ENCODE data around the gene GPR75.
"Not testable (repeated sequence)": the region's sequence is repeated elsewhere in the genome, so short reads cannot be mapped to it uniquely, and the experiment has no call there.

GPR75 gene

GRCh38 chr2:53851052-53851757, 8.6 kb downstream of the GPR75 start:
- not testable (repeated sequence) for H3K9ac ChIP-seq (ENCODE audit: low read length); H3K27me3 ChIP-seq (replicated peaks; ENCODE audit: control insufficient read depth, insufficient read depth, low read length); H3K4me1 ChIP-seq (ENCODE audit: control insufficient read depth, insufficient read depth, low read length); H3K9me3 ChIP-seq (ENCODE audit: control insufficient read depth, low read length); H3K4me3 ChIP-seq (ENCODE audit: low read length)
- peak; percentile 15 for DNase-seq (ENCODE audit: low read depth)
- peaks cover 20% of the 10 kb centered on the region for H3K36me3 ChIP-seq (ENCODE audit: control insufficient read depth, insufficient read depth, low read length, severe bottlenecking)

GRCh38 chr2:53848062-53848461, 11.7 kb downstream of the GPR75 start:
- no peak for DNase-seq (ENCODE audit: low read depth)
- Histone ChIP-seq H3K4me1 (ENCODE audit: control insufficient read depth, insufficient read depth, low read length) (peaks cover 6% of the 10 kb centered on the region), H3K9ac (ENCODE audit: low read length) (no peak overlapping the region), H3K4me3 (ENCODE audit: low read length) (no peak overlapping the region), H3K9me3 (ENCODE audit: control insufficient read depth, low read length) (no peaks in the 10 kb centered on the region), H3K27me3 (replicated peaks; ENCODE audit: control insufficient read depth, insufficient read depth, low read length) (no peaks in the 10 kb centered on the region), H3K36me3 (ENCODE audit: control insufficient read depth, insufficient read depth, low read length, severe bottlenecking) (peaks cover 7% of the 10 kb centered on the region)

GRCh38 chr2:53843595-53843994, 16.2 kb downstream of the GPR75 start:
- Histone ChIP-seq H3K9ac (ENCODE audit: low read length) (no peak overlapping the region), H3K36me3 (ENCODE audit: control insufficient read depth, insufficient read depth, low read length, severe bottlenecking) (peaks cover 4% of the 10 kb centered on the region), H3K9me3 (ENCODE audit: control insufficient read depth, low read length) (peaks cover 4% of the 10 kb centered on the region), H3K4me3 (ENCODE audit: low read length) (no peak overlapping the region), H3K4me1 (ENCODE audit: control insufficient read depth, insufficient read depth, low read length) (no peaks in the 10 kb centered on the region), H3K27me3 (replicated peaks; ENCODE audit: control insufficient read depth, insufficient read depth, low read length) (no peaks in the 10 kb centered on the region)
- DNase-seq (ENCODE audit: low read depth) = no peak

GRCh38 chr2:53842891-53843290, 16.9 kb downstream of the GPR75 start:
- no peak for DNase-seq (ENCODE audit: low read depth)
- Histone ChIP-seq H3K9me3 (ENCODE audit: control insufficient read depth, low read length) (peaks cover 4% of the 10 kb centered on the region), H3K9ac (ENCODE audit: low read length) (no peak overlapping the region), H3K27me3 (replicated peaks; ENCODE audit: control insufficient read depth, insufficient read depth, low read length) (no peaks in the 10 kb centered on the region), H3K4me1 (ENCODE audit: control insufficient read depth, insufficient read depth, low read length) (no peaks in the 10 kb centered on the region), H3K4me3 (ENCODE audit: low read length) (no peak overlapping the region), H3K36me3 (ENCODE audit: control insufficient read depth, insufficient read depth, low read length, severe bottlenecking) (peaks cover 1% of the 10 kb centered on the region)

- H3K9me3 ChIP-seq (ENCODE audit: control insufficient read depth, low read length); H3K9ac ChIP-seq (ENCODE audit: low read length); DNase-seq (ENCODE audit: low read depth); H3K27me3 ChIP-seq (replicated peaks; ENCODE audit: control insufficient read depth, insufficient read depth, low read length); H3K4me3 ChIP-seq (ENCODE audit: low read length); H3K4me1 ChIP-seq (ENCODE audit: control insufficient read depth, insufficient read depth, low read length); H3K36me3 ChIP-seq (ENCODE audit: control insufficient read depth, insufficient read depth, low read length, severe bottlenecking): not testable (repeated sequence)
Measured at GRCh38 chr2:53841651-53842050, 18.1 kb downstream of the GPR75 start.

- H3K4me1 ChIP-seq (ENCODE audit: control insufficient read depth, insufficient read depth, low read length) = no peaks in the 10 kb centered on the region
- no peaks in the 10 kb centered on the region for H3K27me3 ChIP-seq (replicated peaks; ENCODE audit: control insufficient read depth, insufficient read depth, low read length)
- H3K36me3 ChIP-seq (ENCODE audit: control insufficient read depth, insufficient read depth, low read length, severe bottlenecking) = no peaks in the 10 kb centered on the region
- no peak overlapping the region for H3K4me3 ChIP-seq (ENCODE audit: low read length)
- DNase-seq (ENCODE audit: low read depth) = no peak
- peaks cover 4% of the 10 kb centered on the region for H3K9me3 ChIP-seq (ENCODE audit: control insufficient read depth, low read length)
- no peak overlapping the region for H3K9ac ChIP-seq (ENCODE audit: low read length)
Measured at GRCh38 chr2:53840580-53840979, 19.2 kb downstream of the GPR75 start.

- not testable (repeated sequence) for DNase-seq (ENCODE audit: low read depth); H3K27me3 ChIP-seq (replicated peaks; ENCODE audit: control insufficient read depth, insufficient read depth, low read length); H3K9me3 ChIP-seq (ENCODE audit: control insufficient read depth, low read length); H3K36me3 ChIP-seq (ENCODE audit: control insufficient read depth, insufficient read depth, low read length, severe bottlenecking); H3K9ac ChIP-seq (ENCODE audit: low read length); H3K4me3 ChIP-seq (ENCODE audit: low read length)
- peaks cover 24% of the 10 kb centered on the region for H3K4me1 ChIP-seq (ENCODE audit: control insufficient read depth, insufficient read depth, low read length)
Measured at GRCh38 chr2:53829980-53830290, 29.8 kb downstream of the GPR75 start.

GRCh38 chr2:53829273-53829979, 30.3 kb downstream of the GPR75 start:
- Histone ChIP-seq H3K4me3 (ENCODE audit: low read length) (no peak overlapping the region), H3K27me3 (replicated peaks; ENCODE audit: control insufficient read depth, insufficient read depth, low read length) (no peaks in the 10 kb centered on the region), H3K36me3 (ENCODE audit: control insufficient read depth, insufficient read depth, low read length, severe bottlenecking) (no peaks in the 10 kb centered on the region), H3K9ac (ENCODE audit: low read length) (no peak overlapping the region), H3K9me3 (ENCODE audit: control insufficient read depth, low read length) (no peaks in the 10 kb centered on the region), H3K4me1 (ENCODE audit: control insufficient read depth, insufficient read depth, low read length) (peaks cover 24% of the 10 kb centered on the region)
- DNase-seq (ENCODE audit: low read depth) = no peak

- H3K36me3 ChIP-seq (ENCODE audit: control insufficient read depth, insufficient read depth, low read length, severe bottlenecking) = no peaks in the 10 kb centered on the region
- no peaks in the 10 kb centered on the region for H3K27me3 ChIP-seq (replicated peaks; ENCODE audit: control insufficient read depth, insufficient read depth, low read length)
Measured at GRCh38 chr2:53828331-53828730, 31.4 kb downstream of the GPR75 start.

GRCh38 chr2:53827398-53828175, 32.2 kb downstream of the GPR75 start:
- peak overlapping the region; percentile 12 for H3K4me3 ChIP-seq (ENCODE audit: low read length)
- H3K9ac ChIP-seq (ENCODE audit: low read length) = no peak overlapping the region
- no peak for DNase-seq (ENCODE audit: low read depth)
- H3K4me1 ChIP-seq (ENCODE audit: control insufficient read depth, insufficient read depth, low read length) = peaks cover 24% of the 10 kb centered on the region
- H3K9me3 ChIP-seq (ENCODE audit: control insufficient read depth, low read length) = no peaks in the 10 kb centered on the region
- no peaks in the 10 kb centered on the region for H3K27me3 ChIP-seq (replicated peaks; ENCODE audit: control insufficient read depth, insufficient read depth, low read length)
- no peaks in the 10 kb centered on the region for H3K36me3 ChIP-seq (ENCODE audit: control insufficient read depth, insufficient read depth, low read length, severe bottlenecking)

More at GRCh38 chr2:53828331-53828730, 31.4 kb downstream of the GPR75 start:
- DNase-seq (ENCODE audit: low read depth) = no peak
- Histone ChIP-seq H3K4me1 (ENCODE audit: control insufficient read depth, insufficient read depth, low read length) (peaks cover 24% of the 10 kb centered on the region), H3K4me3 (ENCODE audit: low read length) (no peak overlapping the region), H3K9me3 (ENCODE audit: control insufficient read depth, low read length) (no peaks in the 10 kb centered on the region), H3K9ac (ENCODE audit: low read length) (no peak overlapping the region)

GRCh38 chr2:53826587-53827397, 33.0 kb downstream of the GPR75 start:
- Histone ChIP-seq H3K27me3 (replicated peaks; ENCODE audit: control insufficient read depth, insufficient read depth, low read length) (no peaks in the 10 kb centered on the region), H3K4me3 (ENCODE audit: low read length) (peak overlapping the region; percentile 49), H3K9ac (ENCODE audit: low read length) (peak overlapping the region; percentile 59), H3K9me3 (ENCODE audit: control insufficient read depth, low read length) (no peaks in the 10 kb centered on the region), H3K36me3 (ENCODE audit: control insufficient read depth, insufficient read depth, low read length, severe bottlenecking) (no peaks in the 10 kb centered on the region), H3K4me1 (ENCODE audit: control insufficient read depth, insufficient read depth, low read length) (peaks cover 24% of the 10 kb centered on the region)
- DNase-seq (ENCODE audit: low read depth) = peak; percentile 39
